HG03469 (cell line): ENCODE data around the gene IQSEC2.

Experiments used
- ATAC-seq: cut with Tn5 transposase; IDR thresholded peaks from one replicate; pipeline ENCODE4 v1.9.1; 2021; ENCODE audit warnings: mild to moderate bottlenecking, moderate library complexity, moderate number of reproducible peaks; ENCODE audit not compliant: unreplicated experiment

Gene IQSEC2

GRCh38 chrX:53281321-53281822, at the start of gene IQSEC2:
IQSEC2 (minus strand) TSS chrX:53281584.
- no peak for ATAC-seq

- no peak for ATAC-seq
These were observed 48.9 kb upstream of the IQSEC2 start for GRCh38 chrX:53330331-53330730.

- ATAC-seq, result no peak
These were observed 43.4 kb upstream of the IQSEC2 start for GRCh38 chrX:53324803-53325202.

- no peak for ATAC-seq
These were observed 42.7 kb upstream of the IQSEC2 start for GRCh38 chrX:53324085-53324484.

GRCh38 chrX:53323196-53323595, 41.8 kb upstream of the IQSEC2 start:
- no peak for ATAC-seq

GRCh38 chrX:53321943-53322497, 40.6 kb upstream of the IQSEC2 start:
- no peak for ATAC-seq

GRCh38 chrX:53321230-53321942, 40.0 kb upstream of the IQSEC2 start:
- ATAC-seq, result no peak

GRCh38 chrX:53320543-53321229, 39.3 kb upstream of the IQSEC2 start:
- no peak for ATAC-seq

GRCh38 chrX:53319614-53320542, 38.5 kb upstream of the IQSEC2 start:
- ATAC-seq, result no peak

GRCh38 chrX:53318766-53319353, 37.5 kb upstream of the IQSEC2 start:
- no peak for ATAC-seq

- no peak for ATAC-seq
These were observed 36.1 kb upstream of the IQSEC2 start for GRCh38 chrX:53317365-53318069.

- ATAC-seq, result no peak
These were observed 35.5 kb upstream of the IQSEC2 start for GRCh38 chrX:53316860-53317237.

- no peak for ATAC-seq
These were observed 34.9 kb upstream of the IQSEC2 start for GRCh38 chrX:53316111-53316859.

GRCh38 chrX:53313728-53314105, 32.3 kb upstream of the IQSEC2 start:
- no peak for ATAC-seq

GRCh38 chrX:53312946-53313727, 31.8 kb upstream of the IQSEC2 start:
- no peak for ATAC-seq

GRCh38 chrX:53309837-53310236, 28.5 kb upstream of the IQSEC2 start:
- ATAC-seq, result no peak

- ATAC-seq, result no peak
These were observed 27.5 kb upstream of the IQSEC2 start for GRCh38 chrX:53308836-53309235.
